Breast epithelium (tissue), 3 donors: ENCODE measurements around the gene XYLT1.

Experiments
- CTCF ChIP-seq, 3 donors: fragments of 450-650 bp; IDR thresholded peaks; one replicate each; pipeline ENCODE4 v1.5.1; 2016 to 2017; ENCODE audit warnings: antibody characterized with exemption in 3 of 3, mild to moderate bottlenecking in 3 of 3, moderate library complexity in 3 of 3
- POLR2A ChIP-seq: fragments of 450-650 bp; IDR thresholded peaks from one replicate; pipeline ENCODE4 v1.6.1; 2016; ENCODE audit warnings: antibody characterized with exemption, mild to moderate bottlenecking, moderate library complexity
- POLR2AphosphoS5 ChIP-seq, 3 donors: sonication (generic); formaldehyde crosslinking; IDR thresholded peaks; one replicate each; pipeline ENCODE4 v1.6.1; 2017; ENCODE audit warnings: antibody characterized with exemption in 3 of 3

GRCh38 chr16:17463335-17463734 lies 7.4 kb downstream of the XYLT1 start:
- no peak for TF ChIP-seq POLR2A
- TF ChIP-seq CTCF (IDR thresholded peaks at IDR 0.05), result no peak
- TF ChIP-seq POLR2AphosphoS5 (IDR thresholded peaks at IDR 0.05), result no peak
